Kidney (tissue), 14 donors: ENCODE data around the gene TMEM131L. TPM values are rescaled to one million over a fixed set of nuclear protein-coding genes. Genes with fewer than 3 reads are reported as not detected.
A peak's percentile ranks its signal among the peaks of the same experiment; 100 is the strongest.

Source experiments
- DNase-seq, 5 donors: peaks; one replicate each; pipeline ENCODE4 v3.0.0-alpha.2; 2013 to 2020
- FAIRE-seq: peaks from 2 replicates; lab custom pipeline; 2012; peaks lifted over from hg19 to GRCh38; lab: Jason Lieb, UNC
- H3K27ac ChIP-seq, 2 donors: one replicate each; pipeline ENCODE4 v1.7.0; 2013; ENCODE audit warnings: low read depth in 2 of 2, low read length in 2 of 2, inconsistent platforms in 1 of 2
- H3K27me3 ChIP-seq: one replicate; pipeline ENCODE4 v1.7.1; 2013; ENCODE audit warnings: low read length, inconsistent platforms; ENCODE audit not compliant: control insufficient read depth, insufficient read depth
- H3K36me3 ChIP-seq, 3 donors: one replicate each; pipeline versions ENCODE4 v1.7.0 to v1.7.1; 2013; ENCODE audit warnings: low read length in 3 of 3, control low read depth in 1 of 3, inconsistent platforms in 1 of 3; ENCODE audit not compliant: insufficient read depth in 3 of 3, control insufficient read depth in 2 of 3
- H3K4me1 ChIP-seq, 3 donors: one replicate each; pipeline versions ENCODE4 v1.7.0 to v1.7.1; 2013; ENCODE audit warnings: low read length in 3 of 3, inconsistent platforms in 1 of 3, low read depth in 1 of 3; ENCODE audit not compliant: control insufficient read depth in 2 of 3, insufficient read depth in 2 of 3
- H3K4me3 ChIP-seq, 3 donors: one replicate each; pipeline versions ENCODE4 v1.7.0 to v1.8.1; 2013; ENCODE audit warnings: low read length in 3 of 3, control low read depth in 1 of 3, inconsistent platforms in 1 of 3
- H3K9ac ChIP-seq, 3 donors: one replicate each; pipeline versions ENCODE4 v1.7.0 to v1.7.1; 2013; ENCODE audit warnings: low read length in 3 of 3, control low read depth in 1 of 3, inconsistent platforms in 1 of 3
- H3K9me3 ChIP-seq, 3 donors: one replicate each; pipeline versions ENCODE4 v1.7.0 to v1.7.1; 2013; ENCODE audit warnings: low read length in 3 of 3, control low read depth in 1 of 3, inconsistent platforms in 1 of 3; ENCODE audit not compliant: control insufficient read depth in 2 of 3, insufficient read depth in 1 of 3
- CTCF ChIP-seq: IDR thresholded peaks from 3 replicates; pipeline ENCODE4 v1.5.1; 2012; ENCODE audit warnings: mild to moderate bottlenecking, moderate library complexity, borderline replicate concordance; ENCODE audit not compliant: insufficient read depth; ENCODE audit errors: extremely low read depth
- intact Hi-C: fragments of 100-400 bp; cut with DNase I; formaldehyde crosslinking; loops from one replicate; pipeline ENCODE4 v1.11.1; 2022
- polyA plus RNA-seq: library from polyadenylated mRNA; stranded (reverse); fragments of 350-450 nt; fragmentation: Illumina TruSeq; extraction: RNeasy Lipid Tissue Mini Kit (QIAGEN cat#74804); gene quantifications from one replicate; pipeline ENCODE4 v1.2.3, GENCODE V29; 2014; ENCODE audit warnings: low read depth, low replicate concordance; ENCODE audit not compliant: insufficient read depth
- total RNA-seq: library from RNA; stranded (reverse); fragmentation: NEBNext Ultra II Directional; extraction: Animal tissue kit (Norgen Biotek cat#: 25700); gene quantifications from one replicate; pipeline ENCODE4 v1.2.1, GENCODE V29; 2021
- donor health status: control.
- donor health status: control.
- donor health status: control.
- donor health status: control.
- donor health status: control.
- donor health status: DM: yes; HTN: yes; CAD: no.
- donor health status: Normal renal cell carcinoma (clear cell type).

The TMEM131L gene
- total and polyA plus RNA-seq, 2 donors from 2014 or later = 3.0 to 17.0 TPM

DNA sequence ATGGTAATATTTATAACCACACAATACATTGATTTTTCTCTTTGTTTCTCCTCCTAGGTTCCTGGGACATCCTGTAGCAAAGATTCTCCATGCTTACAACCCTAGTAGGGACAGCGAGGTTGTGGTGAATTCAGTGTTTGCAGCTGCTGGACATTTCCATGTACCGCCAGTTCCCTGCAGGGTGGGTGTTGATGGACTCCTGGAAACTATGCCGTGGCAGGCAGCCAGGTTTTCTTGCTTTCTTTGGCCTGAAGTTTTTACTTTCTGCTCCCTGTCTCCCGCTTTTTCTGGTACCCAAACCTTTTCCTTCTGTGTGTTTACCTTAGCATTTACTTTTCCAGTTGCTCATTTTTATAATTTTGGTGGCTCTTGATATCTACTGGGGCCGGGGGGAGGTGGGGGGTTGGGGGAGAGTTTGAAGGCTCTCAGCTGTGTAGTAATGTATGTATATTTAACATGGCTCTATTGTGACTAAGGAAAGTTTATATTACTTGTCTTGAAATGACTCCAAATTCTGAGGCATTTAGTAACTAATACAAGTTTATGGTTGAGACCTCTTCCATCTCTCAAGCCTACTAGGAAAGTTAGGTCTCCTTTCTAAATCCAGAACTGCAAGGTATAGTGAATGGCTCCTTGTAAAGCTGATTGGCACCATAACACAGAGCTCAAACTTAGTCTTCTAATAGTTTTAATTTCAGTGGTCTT lies 89.7 kb downstream of the TMEM131L start:
- intact Hi-C loops = no loop called here
- no peak overlapping the region for H3K9ac ChIP-seq
- no peak overlapping the region for H3K27ac ChIP-seq
- H3K4me3 ChIP-seq = no peak overlapping the region
- FAIRE-seq (no peak), DNase-seq (peak in 4 of 5 donors; percentile 74 to 94 (median 86))
- no peaks in the 10 kb centered on the region for H3K9me3 ChIP-seq
- H3K4me1 ChIP-seq = peaks cover 0 to 2% (median 0%) of the 10 kb centered on the region in 3 donors
- TF ChIP-seq CTCF = no peak
- no peaks in the 10 kb centered on the region for H3K27me3 ChIP-seq
- peaks cover 0 to 3% (median 2%) of the 10 kb centered on the region in 3 donors for H3K36me3 ChIP-seq

DNA sequence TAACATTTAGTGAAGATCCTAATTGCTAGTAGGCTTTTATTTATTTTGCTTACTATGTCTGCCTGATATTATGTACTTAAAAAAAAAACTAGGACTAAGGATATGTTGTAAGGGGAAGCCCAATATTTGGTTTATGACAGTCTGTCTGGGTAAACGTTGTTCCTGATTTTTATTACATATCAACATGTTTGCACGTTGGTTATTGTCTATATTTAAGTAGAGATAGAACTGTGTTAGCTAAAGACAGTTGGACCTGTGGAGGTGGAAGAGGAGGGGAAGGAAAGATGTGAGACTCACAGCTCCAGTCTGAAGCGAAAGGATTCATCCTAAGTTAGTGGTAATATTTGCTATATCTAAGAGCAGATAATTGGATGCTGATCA lies 90.3 kb downstream of the TMEM131L start:
- no peak for TF ChIP-seq CTCF
- Histone ChIP-seq H3K27ac (no peak overlapping the region), H3K4me1 (peaks cover 0 to 2% (median 0%) of the 10 kb centered on the region in 3 donors), H3K36me3 (peaks cover 0 to 3% (median 2%) of the 10 kb centered on the region in 3 donors), H3K27me3 (no peaks in the 10 kb centered on the region), H3K9me3 (peaks cover 0 to under 1% (median 0%) of the 10 kb centered on the region in 3 donors), H3K9ac (no peak overlapping the region), H3K4me3 (no peak overlapping the region)
- no peak for FAIRE-seq
- no peak for DNase-seq
- intact Hi-C loops = no loop called here

GRCh38 chr4:153560908-153561307 lies 94.7 kb downstream of the TMEM131L start:
- FAIRE-seq (no peak), DNase-seq (no peak)
- no peak for TF ChIP-seq CTCF
- H3K9ac ChIP-seq = no peak overlapping the region
- H3K27ac ChIP-seq = no peak overlapping the region
- intact Hi-C loops = no loop called here
- H3K4me3 ChIP-seq = no peak overlapping the region
- H3K9me3 ChIP-seq = peaks cover 0 to 2% (median 0%) of the 10 kb centered on the region in 3 donors
- H3K27me3 ChIP-seq = no peaks in the 10 kb centered on the region
- H3K4me1 ChIP-seq = peaks cover 0 to 5% (median 5%) of the 10 kb centered on the region in 3 donors
- H3K36me3 ChIP-seq = peaks cover 0 to 5% (median 3%) of the 10 kb centered on the region in 3 donors
